HG03025 (cell line): ENCODE data around the gene TTYH1.
"Not testable (repeated sequence)": the region's sequence is repeated elsewhere in the genome, so short reads cannot be mapped to it uniquely, and the experiment has no call there.

Experiments
- ATAC-seq: cut with Tn5 transposase; IDR thresholded peaks from one replicate; pipeline ENCODE4 v1.9.1; 2021; ENCODE audit warnings: mild to moderate bottlenecking, moderate library complexity; ENCODE audit not compliant: unreplicated experiment, low FRiP score

The TTYH1 gene

DNA sequence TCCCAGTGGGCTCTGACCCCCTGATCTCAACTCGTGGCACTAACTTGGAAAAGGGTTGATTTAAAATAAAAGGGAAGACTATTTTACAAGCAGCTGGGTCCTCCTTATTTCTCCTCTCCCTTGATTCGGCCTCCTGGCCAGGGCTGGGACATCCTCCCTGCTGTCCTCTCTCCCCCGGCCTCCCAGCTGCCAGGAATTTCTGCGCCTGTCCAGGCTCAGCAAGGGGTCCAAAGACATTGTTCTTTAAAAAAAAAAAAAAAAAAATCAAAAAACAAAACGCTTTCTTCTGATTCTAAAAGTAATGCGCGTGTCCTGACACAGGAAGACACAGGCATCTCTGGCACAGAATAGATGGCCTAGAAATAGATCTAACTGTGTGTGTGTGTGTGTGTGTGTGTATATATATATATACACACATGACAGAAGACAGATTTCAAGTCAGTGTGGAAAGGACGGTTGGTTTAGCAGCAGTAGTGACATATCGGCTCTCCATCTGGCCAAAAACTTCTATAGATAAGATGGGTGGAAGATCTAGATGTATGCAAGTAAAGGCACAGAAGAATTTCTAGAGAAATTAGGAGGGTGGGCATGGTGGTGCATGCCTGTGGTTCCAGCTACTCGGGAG lies 21.5 kb downstream of the TTYH1 start:
- no peak for ATAC-seq

DNA sequence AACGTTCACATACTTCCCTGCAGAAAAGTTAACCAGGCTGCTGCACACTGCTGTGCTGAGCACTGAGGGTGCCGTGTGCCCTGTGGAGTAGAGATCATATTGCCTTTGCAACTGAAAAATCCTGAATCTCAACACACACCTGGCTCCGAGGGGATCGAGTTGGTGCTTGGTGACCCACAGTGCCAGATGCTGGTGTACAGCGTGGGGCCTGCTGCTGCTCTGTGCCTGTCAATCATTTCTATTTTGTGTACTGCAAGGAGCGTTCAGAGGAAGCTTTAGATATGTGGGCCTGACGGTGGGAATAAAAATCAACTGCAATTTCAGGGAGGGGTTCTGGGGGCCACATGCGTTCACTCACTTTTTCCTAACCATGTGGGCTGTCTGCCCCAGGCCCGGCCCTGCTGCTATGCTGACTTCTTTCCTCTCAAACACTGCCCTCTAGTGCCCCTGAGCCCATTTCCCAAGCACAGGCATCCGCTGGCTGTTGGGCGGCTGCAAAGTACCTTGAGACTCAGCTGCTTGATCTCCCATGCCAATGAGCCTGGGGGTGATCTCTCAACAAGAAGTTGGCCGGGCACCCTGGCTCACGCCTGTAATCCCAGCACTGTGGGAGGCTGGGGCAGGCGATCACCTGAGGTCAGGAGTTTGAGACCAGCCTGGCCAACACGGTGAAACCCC lies 24.0 kb downstream of the TTYH1 start:
- no peak for ATAC-seq

DNA sequence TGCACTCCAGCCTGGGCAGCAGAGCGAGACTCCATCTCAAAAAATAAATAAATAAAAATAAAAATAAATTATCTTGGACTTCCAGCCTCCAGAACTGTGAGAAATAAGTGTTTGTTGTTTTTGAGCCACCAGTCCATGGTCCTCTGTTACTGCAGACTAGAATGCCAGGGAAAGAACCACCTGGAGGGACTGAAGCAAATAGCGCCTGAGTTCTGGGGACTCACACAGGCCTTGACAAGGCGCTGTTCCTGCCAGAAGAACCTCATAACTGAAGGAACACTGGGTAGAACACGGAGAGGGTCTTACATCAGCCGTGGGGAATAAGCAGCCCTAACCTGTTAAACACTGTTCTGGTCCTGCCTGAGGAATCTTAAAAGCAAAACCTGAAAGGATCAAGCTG lies 25.4 kb downstream of the TTYH1 start:
- no peak for ATAC-seq

DNA sequence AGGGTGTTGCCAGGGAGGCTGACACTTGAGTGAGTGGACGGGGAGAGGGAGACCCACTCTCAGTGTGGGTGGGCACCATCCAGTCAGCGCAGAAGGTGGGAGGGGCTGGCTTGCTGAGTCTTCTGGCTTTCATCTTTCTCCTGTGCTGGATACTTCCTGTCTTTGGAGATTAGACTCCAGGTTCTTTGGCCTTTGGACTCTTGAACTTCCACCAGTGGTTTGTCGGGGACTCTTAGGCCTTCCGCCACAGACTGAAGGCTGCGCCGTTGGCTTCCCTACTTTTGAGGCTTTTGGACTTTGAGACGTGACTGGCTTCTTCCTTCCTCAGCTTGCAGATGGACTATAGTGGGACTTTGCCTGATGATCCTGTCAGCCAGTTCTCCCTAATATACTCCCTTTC lies 29.5 kb downstream of the TTYH1 start:
- no peak for ATAC-seq

DNA sequence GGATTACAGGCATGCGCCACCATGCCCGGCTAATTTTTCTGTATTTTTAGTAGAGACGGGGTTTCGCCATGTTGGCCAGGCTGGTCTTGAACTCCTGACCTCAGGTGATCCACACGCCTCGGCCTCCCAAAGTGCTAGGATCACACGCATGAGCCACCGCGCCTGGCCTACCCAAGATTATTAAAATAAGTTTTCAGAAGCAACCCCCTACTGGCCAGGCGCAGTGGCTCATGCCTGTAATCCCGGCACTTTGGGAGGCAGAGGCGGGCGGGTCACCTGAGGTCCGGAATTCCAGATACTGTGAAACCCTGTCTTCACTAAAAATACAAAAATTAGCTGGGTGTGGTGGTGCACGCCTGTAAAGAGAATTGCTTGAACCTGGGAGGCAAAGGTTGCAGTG lies 31.1 kb downstream of the TTYH1 start:
- ATAC-seq: not testable (repeated sequence)

DNA sequence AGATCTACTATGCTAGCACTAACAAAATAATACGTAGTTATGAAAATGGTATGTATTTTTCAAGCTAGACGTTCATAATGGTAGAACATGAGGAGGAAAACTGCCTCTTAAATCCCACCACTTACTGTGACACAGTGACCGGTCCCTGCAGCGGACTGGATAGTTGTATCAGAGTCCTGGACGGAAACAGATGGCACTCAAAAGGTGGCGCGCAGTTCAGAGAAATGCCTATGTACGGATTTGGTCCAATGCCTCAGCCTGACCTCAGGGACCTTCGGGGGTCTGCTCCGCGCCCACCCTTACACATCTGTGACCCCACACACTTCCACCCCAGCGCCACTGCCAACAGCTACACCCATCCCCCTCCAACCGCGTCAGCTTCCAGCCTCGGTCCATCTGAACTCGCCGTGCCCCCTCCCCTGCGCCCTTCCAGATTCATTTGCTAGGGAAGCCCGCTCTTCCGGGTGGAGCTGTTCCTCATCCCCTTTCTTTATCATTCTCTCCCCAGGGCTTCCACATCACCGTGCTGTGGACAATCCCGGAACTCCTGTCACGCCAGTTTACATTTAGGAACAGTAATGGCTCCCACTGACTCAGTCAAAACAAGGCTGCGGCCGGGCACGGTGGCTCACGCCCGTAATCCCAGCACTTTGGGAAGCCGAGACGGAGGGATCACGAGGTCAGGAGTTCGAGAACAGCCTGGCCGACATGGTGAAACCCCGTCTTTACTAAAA lies 32.9 kb downstream of the TTYH1 start:
- ATAC-seq: peak; percentile 26

DNA sequence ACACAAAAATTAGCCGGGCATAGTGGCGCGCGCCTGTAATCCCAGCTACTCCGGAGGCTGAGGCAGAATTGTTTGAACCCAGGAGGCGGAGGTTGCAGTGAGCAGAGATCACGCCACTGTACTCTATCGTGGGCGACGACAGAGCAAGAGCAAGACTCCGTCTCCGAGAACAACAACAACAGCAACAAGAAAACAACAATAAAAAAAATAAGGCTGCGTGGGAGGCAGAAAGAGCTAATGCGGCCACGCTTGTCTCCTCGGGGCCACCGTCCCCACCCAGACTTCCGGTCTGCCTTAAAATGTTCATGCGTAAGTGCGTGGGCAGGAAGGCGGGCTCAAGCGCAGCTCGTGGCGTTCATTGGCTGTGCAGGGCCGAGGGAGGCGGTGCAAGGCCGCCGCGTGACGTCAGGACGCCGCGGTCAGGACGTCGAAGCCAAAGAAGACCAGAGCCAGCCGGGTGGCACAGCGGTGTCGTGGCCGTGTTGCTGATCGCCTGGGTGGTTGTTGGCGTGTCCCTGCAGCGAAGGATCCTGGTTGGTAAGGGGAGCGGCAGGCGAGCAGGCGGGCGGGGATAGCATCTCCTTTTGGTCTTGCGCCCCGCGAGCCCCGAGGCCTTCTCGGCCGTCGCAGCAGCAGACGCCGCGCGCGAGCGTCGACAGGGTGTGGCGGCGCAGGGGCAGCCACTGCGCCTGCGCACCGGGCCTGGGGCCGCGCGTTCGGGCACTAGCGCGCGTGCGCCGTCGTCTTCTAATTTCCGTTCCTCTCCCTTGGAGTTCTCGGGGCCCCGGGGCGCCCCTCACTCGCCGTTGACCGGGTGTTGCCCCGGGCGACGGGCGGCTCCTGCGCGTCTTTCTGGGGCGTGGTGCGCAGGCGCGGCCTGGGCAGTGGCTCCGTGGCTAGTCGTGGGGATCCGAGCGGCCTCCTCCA lies 33.8 kb downstream of the TTYH1 start, which contains the start of gene LENG8:
Gene LENG8, plus strand, starts transcription at position 426 of the 927 bp plus-strand sequence. CDS start 2,146 bp downstream, outside the sequence.
- ATAC-seq: peak; percentile 79

DNA sequence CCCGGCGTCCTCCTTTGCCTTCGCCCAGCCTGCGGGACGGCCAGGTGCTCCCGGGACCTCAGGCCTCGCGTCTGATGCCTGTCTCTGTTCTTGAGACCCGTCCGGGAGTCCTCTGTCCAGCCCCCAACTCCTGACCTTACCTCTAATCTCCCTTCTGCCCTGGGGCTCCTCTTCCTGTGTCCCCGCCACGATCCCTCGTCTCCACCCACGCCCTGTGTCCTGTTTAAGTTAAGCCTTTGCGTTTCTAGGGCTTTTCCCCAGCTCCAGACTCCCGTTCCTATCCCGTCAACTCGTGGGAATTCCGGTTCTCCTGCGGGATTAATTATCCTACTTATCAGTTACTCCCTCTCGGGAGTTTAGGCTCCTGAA lies 34.4 kb downstream of the TTYH1 start:
- ATAC-seq: no peak

DNA sequence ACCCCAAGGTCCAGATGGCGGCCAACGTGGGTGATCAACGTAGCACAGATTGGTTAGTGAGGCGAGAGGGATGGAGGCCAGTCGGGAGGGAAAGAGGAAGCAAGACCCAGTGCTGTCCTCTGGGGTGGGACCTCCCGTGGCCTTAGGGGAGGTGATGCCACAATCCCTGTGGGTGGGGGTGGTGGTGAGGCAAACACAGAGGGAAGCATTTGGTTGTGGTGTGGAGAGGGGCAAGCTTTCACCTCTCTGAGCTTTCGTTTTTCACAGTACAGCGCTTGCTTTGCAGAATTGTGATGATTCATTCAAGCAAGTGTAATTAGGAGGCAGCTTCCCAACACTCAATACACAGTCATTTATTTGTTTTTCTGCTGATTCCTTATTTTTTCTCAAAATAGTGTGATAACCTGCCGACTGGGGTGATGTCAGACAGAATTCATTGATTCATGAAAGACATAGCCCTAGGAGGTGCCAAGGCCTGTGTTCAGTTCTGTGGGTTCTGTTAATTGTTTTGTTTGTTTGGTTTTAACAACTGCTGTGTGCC lies 36.1 kb downstream of the TTYH1 start:
- no peak for ATAC-seq

DNA sequence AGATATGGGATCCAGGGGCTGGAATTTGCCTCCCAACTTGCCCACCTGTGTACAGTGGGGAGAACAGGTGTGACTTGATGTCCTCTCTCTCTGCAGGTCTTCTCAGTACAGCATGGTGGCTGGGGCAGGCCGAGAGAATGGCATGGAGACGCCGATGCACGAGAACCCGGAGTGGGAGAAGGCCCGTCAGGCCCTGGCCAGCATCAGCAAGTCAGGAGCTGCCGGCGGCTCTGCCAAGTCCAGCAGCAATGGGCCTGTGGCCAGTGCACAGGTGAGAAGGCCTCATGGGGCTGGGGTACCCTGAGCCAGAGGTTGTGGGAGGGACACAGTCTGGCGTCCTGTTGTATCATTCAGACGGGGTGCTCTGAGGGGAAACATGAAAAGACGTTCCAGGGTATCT lies 36.7 kb downstream of the TTYH1 start:
- ATAC-seq: no peak

DNA sequence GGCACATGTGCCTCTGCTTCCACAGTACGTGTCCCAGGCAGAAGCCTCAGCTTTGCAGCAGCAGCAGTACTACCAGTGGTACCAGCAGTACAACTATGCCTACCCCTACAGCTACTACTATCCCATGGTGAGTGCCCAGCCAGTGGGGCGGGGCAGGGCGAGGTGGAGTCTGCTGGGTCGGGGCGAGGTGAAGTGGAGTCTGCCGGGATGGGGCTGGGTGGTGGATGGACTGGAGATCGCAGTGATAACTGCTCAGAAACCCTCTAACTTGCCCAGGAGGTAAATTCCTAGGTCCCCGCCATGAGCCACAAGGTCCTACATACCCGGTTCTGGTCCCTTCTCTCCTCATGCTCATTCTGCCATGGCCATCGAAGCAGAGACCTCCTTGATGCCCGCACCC lies 37.4 kb downstream of the TTYH1 start:
- ATAC-seq: no peak

DNA sequence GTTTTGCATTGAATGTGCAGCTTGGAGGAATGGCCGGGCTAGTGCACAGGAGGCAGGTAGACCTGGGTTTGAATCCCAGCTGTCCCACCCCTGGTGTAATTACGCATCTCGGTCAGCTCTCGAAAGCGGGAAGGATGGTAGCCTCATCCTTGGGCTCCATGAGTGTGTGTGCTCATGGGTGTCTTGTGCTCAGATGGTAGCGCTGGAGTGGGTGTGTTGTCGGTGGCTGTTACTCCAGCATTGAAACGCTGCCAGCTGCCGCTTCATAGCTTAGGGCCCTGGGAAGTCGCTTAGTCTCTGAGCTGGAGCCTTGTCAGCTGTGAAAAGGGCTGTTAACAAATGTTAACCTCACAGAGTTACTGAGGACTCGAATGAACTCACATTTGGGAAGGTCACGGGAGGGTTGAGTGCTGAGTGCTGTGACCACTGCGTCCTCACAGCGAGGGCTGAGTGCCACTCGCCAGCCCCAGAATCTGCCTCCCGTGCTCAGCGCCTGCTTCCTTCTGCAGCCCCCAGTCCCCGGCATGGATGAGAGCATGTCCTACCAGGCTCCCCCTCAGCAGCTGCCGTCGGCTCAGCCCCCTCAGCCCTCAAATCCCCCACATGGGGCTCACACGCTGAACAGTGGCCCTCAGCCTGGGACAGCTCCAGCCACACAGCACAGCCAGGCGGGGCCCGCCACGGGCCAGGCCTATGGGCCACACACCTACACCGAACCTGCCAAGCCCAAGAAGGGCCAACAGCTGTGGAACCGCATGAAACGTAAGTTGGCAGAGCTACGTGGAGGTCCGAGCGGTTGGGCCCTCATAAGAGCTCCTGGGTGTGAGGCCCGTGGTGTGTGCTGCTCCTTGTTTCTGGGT lies 38.9 kb downstream of the TTYH1 start:
- ATAC-seq: no peak

DNA sequence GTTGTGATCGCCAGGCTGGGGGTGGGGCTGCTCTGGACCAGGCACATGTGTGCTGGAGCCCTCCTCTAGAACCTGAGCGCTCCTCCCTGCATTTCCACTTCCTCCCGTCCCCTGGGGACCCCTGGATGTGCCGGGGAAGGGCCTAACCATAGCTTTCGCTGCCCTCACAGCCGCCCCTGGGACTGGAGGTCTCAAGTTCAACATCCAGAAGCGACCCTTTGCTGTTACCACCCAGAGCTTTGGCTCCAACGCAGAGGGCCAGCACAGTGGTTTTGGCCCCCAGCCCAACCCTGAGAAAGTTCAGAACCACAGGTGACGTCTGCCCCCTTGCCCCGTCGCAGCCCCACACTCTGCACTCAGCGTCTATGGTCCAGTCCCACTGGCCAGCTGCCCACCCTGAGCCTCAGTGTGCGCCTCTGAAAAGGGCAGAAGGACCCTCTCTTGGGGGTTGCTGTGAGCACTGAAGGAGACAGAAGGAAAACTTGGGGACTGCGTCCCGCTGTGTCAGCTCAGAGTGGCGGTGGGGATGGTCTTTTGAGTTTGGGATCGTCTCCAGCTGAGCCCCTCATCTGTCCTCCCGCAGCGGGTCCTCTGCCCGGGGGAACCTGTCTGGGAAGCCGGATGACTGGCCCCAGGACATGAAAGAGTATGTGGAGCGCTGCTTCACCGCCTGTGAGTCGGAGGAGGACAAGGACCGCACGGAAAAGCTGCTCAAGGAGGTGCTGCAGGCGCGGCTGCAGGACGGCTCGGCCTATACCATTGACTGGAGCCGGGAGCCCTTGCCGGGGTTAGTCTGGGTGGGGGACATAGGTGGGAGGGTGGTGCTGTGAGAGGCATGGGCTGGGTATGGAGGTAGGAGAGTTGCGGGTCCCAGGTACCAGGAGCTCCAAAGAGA lies 39.8 kb downstream of the TTYH1 start:
- ATAC-seq: no peak

DNA sequence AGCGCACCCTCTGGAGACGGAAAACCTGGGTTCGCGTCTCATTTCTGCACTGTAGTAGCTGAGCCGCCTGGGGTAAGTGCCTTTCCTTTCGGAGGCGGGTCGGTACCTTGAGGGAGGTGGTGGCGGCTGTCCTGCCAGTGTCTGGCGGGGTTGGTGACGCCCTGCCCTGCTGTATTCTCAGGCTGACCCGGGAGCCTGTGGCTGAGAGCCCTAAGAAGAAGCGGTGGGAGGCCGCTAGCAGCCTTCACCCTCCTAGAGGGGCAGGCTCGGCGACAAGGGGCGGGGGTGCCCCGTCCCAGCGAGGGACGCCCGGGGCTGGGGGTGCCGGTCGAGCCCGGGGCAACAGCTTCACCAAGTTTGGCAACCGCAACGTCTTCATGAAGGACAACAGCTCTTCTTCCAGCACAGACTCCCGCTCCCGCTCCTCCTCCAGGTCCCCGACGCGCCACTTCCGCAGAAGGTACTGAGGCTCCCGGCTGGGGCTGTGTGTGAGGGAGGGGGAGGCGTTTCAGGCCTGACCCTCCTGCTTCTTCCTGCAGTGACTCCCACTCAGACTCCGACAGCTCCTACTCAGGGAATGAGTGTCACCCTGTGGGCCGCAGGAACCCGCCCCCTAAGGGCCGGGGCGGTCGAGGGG lies 40.6 kb downstream of the TTYH1 start:
- no peak for ATAC-seq

DNA sequence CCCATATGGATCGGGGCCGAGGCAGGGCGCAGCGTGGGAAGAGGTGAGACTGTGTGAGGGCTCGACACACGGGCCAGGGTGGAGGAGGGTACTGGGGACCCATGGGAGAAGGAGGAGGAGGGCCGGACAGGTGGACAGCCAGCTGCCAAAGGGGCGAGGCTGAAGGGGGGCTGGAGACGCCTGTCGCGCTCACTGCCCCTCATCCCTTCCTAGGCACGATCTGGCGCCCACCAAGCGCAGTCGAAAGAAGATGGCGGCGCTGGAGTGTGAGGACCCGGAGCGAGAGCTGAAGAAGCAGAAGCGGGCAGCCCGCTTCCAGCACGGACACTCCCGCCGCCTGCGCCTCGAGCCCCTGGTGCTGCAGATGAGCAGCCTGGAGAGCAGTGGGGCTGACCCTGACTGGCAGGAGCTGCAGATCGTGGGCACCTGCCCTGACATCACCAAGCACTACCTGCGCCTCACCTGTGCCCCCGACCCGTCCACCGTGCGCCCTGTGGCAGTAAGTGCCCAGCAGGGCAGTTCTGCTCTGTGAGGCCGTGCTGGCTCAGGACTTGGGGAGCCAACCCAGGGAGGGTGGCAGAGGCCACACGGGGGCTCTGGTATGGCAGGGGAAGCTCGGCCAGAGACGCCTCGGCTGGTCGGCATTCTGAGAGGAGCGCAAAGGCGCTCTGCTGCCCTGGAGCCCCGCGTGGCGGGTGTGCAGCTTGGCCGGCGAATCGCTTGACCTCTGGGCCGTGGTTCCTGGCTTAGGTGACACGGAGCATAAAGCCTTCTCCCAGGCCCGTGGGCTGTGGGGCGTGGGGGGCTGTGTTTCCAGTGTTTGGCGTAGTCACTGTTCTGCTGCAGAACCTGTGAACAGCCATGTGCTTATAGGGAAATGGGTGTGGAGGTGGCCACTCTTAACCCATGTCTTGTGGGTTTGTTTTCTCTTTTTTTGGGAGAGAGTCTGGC lies 41.4 kb downstream of the TTYH1 start:
- no peak for ATAC-seq

DNA sequence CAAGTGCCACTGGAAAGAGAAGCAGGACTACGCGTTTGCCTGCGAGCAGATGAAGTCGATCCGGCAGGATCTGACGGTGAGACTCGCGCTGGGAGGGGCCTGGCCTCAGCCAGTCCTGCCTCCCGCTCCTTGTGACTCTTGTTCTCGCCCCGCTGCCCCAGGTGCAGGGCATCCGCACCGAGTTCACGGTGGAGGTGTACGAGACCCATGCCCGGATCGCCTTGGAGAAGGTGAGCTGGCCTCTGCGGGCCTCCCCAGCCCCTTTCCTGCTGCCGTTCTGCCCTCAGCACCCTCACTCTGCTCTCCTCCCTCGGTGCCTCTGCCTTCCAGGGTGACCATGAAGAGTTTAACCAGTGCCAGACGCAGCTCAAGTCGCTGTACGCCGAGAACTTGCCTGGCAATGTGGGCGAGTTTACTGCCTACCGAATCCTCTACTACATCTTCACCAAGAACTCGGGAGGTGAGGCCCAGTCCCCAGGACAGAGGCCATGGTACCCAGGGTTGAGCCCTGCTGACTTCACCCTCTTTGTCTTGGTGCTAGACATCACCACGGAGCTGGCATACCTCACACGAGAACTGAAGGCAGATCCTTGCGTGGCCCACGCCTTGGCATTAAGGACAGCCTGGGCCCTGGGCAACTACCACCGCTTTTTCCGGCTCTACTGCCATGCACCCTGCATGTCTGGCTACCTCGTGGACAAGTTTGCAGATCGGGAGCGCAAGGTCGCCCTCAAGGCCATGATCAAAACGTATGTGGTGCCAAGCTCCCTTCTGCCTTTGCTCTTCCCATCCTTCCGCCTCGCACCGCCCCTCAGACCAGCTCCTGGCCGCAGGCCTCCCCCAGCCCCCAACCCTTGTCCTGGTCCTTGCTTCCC lies 42.7 kb downstream of the TTYH1 start:
- ATAC-seq: no peak
